Measurements from ENCODE around the gene DLG2.

The DLG2 gene

GRCh38 chr11:83793310-83793709 is 1833.8 kb downstream of the DLG2 start:
- TF ChIP-seq CTCF (conservative IDR thresholded peaks at IDR 0.05; ENCODE audit: low read depth, low read length) = no peak
- no peak for DNase-seq (ENCODE audit: low read depth)
- no peak overlapping the region for H3K4me3 ChIP-seq (ENCODE audit: low read length)

GRCh38 chr11:83791557-83791956 is 1835.6 kb downstream of the DLG2 start:
- no peak overlapping the region for H3K4me3 ChIP-seq (ENCODE audit: low read length)
- TF ChIP-seq CTCF (conservative IDR thresholded peaks at IDR 0.05; ENCODE audit: low read depth, low read length) = no peak
- no peak for DNase-seq (ENCODE audit: low read depth)

- no peak for DNase-seq (ENCODE audit: low read depth)
- no peak for TF ChIP-seq CTCF (conservative IDR thresholded peaks at IDR 0.05; ENCODE audit: low read depth, low read length)
- H3K4me3 ChIP-seq (ENCODE audit: low read length) = no peak overlapping the region
These were observed 1841.2 kb downstream of the DLG2 start for GRCh38 chr11:83785942-83786341.

GRCh38 chr11:83784419-83784818 is 1842.7 kb downstream of the DLG2 start:
- TF ChIP-seq CTCF (conservative IDR thresholded peaks at IDR 0.05; ENCODE audit: low read depth, low read length) = no peak
- no peak for DNase-seq (ENCODE audit: low read depth)
- H3K4me3 ChIP-seq (ENCODE audit: low read length) = no peak overlapping the region

GRCh38 chr11:83782329-83782728 is 1844.8 kb downstream of the DLG2 start:
- DNase-seq (ENCODE audit: low read depth) = no peak
- no peak overlapping the region for H3K4me3 ChIP-seq (ENCODE audit: low read length)
- TF ChIP-seq CTCF (conservative IDR thresholded peaks at IDR 0.05; ENCODE audit: low read depth, low read length) = no peak

- H3K4me3 ChIP-seq (ENCODE audit: low read length) = no peak overlapping the region
- TF ChIP-seq CTCF (conservative IDR thresholded peaks at IDR 0.05; ENCODE audit: low read depth, low read length) = no peak
- no peak for DNase-seq (ENCODE audit: low read depth)
These were observed 1847.3 kb downstream of the DLG2 start for GRCh38 chr11:83779876-83780275.

GRCh38 chr11:83778596-83778995 is 1848.5 kb downstream of the DLG2 start:
- DNase-seq (ENCODE audit: low read depth) = no peak

More at GRCh38 chr11:83778596-83778995, 1848.5 kb downstream of the DLG2 start:
- no peak overlapping the region for H3K4me3 ChIP-seq (ENCODE audit: low read length)
- TF ChIP-seq CTCF (conservative IDR thresholded peaks at IDR 0.05; ENCODE audit: low read depth, low read length) = no peak
